Measurements from ENCODE around the gene PDZD8. TPM values are rescaled to one million over a fixed set of nuclear protein-coding genes. Genes with fewer than 3 reads are reported as not detected.

Gene PDZD8
- polyA plus RNA-seq, 1 donor from 2014 or later: 16.3 TPM

- TF ChIP-seq MXI1 (conservative IDR thresholded peaks at IDR 0.05; ENCODE audit: poor library complexity, severe bottlenecking) (no peak), RAD21 (conservative IDR thresholded peaks at IDR 0.05) (no peak), CTCF (IDR thresholded peaks at IDR 0.05; ENCODE audit: poor library complexity, severe bottlenecking) (no peak), POLR2AphosphoS5 (IDR thresholded peaks at IDR 0.05) (no peak), REST (IDR thresholded peaks at IDR 0.05; ENCODE audit: borderline replicate concordance) (no peak), SMC3 (conservative IDR thresholded peaks at IDR 0.05; ENCODE audit: poor library complexity) (no peak), EZH2 (IDR thresholded peaks at IDR 0.05; ENCODE audit: borderline replicate concordance, insufficient read depth, low read length, poor library complexity, severe bottlenecking) (no peak), EP300 (conservative IDR thresholded peaks at IDR 0.05; ENCODE audit: poor library complexity, severe bottlenecking) (no peak), TAF1 (IDR thresholded peaks at IDR 0.05; ENCODE audit: low read depth) (no peak)
- H3K4me2 ChIP-seq (ENCODE audit: low read length): no peak overlapping the region
These were observed 126.3 kb downstream of the PDZD8 start for GRCh38 chr10:117248750-117249465.

GRCh38 chr10:117246997-117247671, 128.1 kb downstream of the PDZD8 start:
- Histone ChIP-seq H3K4me3 (ENCODE audit: low read length) (no peak overlapping the region), H4K20me1 (ENCODE audit: insufficient read depth) (no peaks in the 10 kb centered on the region), H3K4me2 (ENCODE audit: low read length) (no peak overlapping the region), H2AFZ (ENCODE audit: low read depth, low read length) (no peak overlapping the region), H3F3A (ENCODE audit: insufficient read depth, low read length, poor library complexity, severe bottlenecking) (no peaks in the 10 kb centered on the region), H3K9ac (ENCODE audit: low read length) (no peak overlapping the region), H3K9me3 (ENCODE audit: low read length) (no peaks in the 10 kb centered on the region), H3K79me2 (replicated peaks; ENCODE audit: insufficient read depth, low read length) (no peaks in the 10 kb centered on the region), H3K36me3 (ENCODE audit: insufficient read depth, low read length) (no peaks in the 10 kb centered on the region), H3K9me2 (ENCODE audit: insufficient read depth, low read length) (no peaks in the 10 kb centered on the region), H3K27ac (ENCODE audit: low read length) (no peak overlapping the region), H3K27me3 (ENCODE audit: insufficient read depth, low read depth, low read length) (peaks cover 10% of the 10 kb centered on the region)
- TF ChIP-seq REST (IDR thresholded peaks at IDR 0.05; ENCODE audit: borderline replicate concordance): no peak
- TF ChIP-seq EP300 (conservative IDR thresholded peaks at IDR 0.05; ENCODE audit: poor library complexity, severe bottlenecking): no peak
- TF ChIP-seq TAF1 (IDR thresholded peaks at IDR 0.05; ENCODE audit: low read depth): no peak
- TF ChIP-seq RAD21 (conservative IDR thresholded peaks at IDR 0.05): no peak
- TF ChIP-seq MXI1 (conservative IDR thresholded peaks at IDR 0.05; ENCODE audit: poor library complexity, severe bottlenecking): no peak
- TF ChIP-seq POLR2AphosphoS5 (IDR thresholded peaks at IDR 0.05): no peak
- no peak for TF ChIP-seq EZH2 (IDR thresholded peaks at IDR 0.05; ENCODE audit: borderline replicate concordance, insufficient read depth, low read length, poor library complexity, severe bottlenecking)
- TF ChIP-seq CTCF (IDR thresholded peaks at IDR 0.05; ENCODE audit: poor library complexity, severe bottlenecking): no peak
- no peak for TF ChIP-seq SMC3 (conservative IDR thresholded peaks at IDR 0.05; ENCODE audit: poor library complexity)

More at GRCh38 chr10:117248750-117249465, 126.3 kb downstream of the PDZD8 start:
- Histone ChIP-seq H3K9me3 (ENCODE audit: low read length) (no peaks in the 10 kb centered on the region), H3K27ac (ENCODE audit: low read length) (no peak overlapping the region), H3K79me2 (replicated peaks; ENCODE audit: insufficient read depth, low read length) (no peaks in the 10 kb centered on the region), H3K27me3 (ENCODE audit: insufficient read depth, low read depth, low read length) (no peaks in the 10 kb centered on the region), H3K9me2 (ENCODE audit: insufficient read depth, low read length) (no peaks in the 10 kb centered on the region), H3F3A (ENCODE audit: insufficient read depth, low read length, poor library complexity, severe bottlenecking) (no peaks in the 10 kb centered on the region), H4K20me1 (ENCODE audit: insufficient read depth) (no peaks in the 10 kb centered on the region), H3K9ac (ENCODE audit: low read length) (no peak overlapping the region), H3K4me3 (ENCODE audit: low read length) (no peak overlapping the region), H2AFZ (ENCODE audit: low read depth, low read length) (no peak overlapping the region), H3K36me3 (ENCODE audit: insufficient read depth, low read length) (no peaks in the 10 kb centered on the region)
